Gastrocnemius medialis (tissue), 4 donors: ENCODE measurements around the gene ACSL1.

Experiments used
- POLR2A ChIP-seq, 2 donors: fragments of 450-650 bp; IDR thresholded peaks; one replicate each; pipeline ENCODE4 v1.6.1; 2017; ENCODE audit warnings: antibody characterized with exemption in 2 of 2, mild to moderate bottlenecking in 2 of 2, moderate library complexity in 2 of 2
- TF ChIP-seq, protein P1 (sequence below), 5 experiments: fragments of 450-650 bp in 3 of 5; fragments of 200-600 bp in 2 of 5; sonication (generic) in 2 of 5; IDR thresholded peaks in 4 of 5; conservative IDR thresholded peaks in 1 of 5; 1 replicate in 4 of 5; 2 replicates in 1 of 5; pipeline ENCODE4 v1.5.1; 2016 to 2019; ENCODE audit warnings: antibody characterized with exemption in 5 of 5, mild to moderate bottlenecking in 3 of 5, moderate library complexity in 3 of 5

DNA sequence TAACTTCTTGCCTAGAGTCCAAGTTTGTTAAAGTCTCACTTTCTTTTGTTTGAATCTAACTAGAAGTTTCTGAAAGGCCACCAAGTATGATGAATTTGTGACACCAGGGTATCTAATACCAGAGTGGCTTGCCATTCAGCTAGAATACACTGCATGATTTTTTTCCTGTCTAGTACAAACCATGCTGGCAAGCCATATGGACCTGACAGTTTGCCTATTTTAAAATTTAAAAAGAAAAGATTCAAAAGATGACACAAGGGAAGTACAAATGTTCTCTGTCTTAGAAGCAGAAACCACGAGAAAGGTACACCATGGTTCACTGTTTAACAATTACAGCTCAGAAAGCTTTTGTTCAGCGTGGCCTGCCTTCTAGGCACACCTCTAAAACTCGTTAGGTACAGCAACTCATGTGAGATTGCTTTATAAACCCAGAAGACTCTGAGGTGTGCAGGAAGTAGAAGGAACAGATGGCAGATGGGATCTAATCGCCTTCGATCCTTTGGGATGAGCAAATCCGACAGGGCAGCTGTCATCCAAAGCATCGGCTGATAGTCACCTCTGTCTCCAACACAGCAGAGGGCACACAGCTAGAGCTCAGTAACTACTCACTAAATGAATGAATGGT, 56.5 kb downstream of the ACSL1 start:
- TF ChIP-seq, protein P1, sequence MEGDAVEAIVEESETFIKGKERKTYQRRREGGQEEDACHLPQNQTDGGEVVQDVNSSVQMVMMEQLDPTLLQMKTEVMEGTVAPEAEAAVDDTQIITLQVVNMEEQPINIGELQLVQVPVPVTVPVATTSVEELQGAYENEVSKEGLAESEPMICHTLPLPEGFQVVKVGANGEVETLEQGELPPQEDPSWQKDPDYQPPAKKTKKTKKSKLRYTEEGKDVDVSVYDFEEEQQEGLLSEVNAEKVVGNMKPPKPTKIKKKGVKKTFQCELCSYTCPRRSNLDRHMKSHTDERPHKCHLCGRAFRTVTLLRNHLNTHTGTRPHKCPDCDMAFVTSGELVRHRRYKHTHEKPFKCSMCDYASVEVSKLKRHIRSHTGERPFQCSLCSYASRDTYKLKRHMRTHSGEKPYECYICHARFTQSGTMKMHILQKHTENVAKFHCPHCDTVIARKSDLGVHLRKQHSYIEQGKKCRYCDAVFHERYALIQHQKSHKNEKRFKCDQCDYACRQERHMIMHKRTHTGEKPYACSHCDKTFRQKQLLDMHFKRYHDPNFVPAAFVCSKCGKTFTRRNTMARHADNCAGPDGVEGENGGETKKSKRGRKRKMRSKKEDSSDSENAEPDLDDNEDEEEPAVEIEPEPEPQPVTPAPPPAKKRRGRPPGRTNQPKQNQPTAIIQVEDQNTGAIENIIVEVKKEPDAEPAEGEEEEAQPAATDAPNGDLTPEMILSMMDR (IDR thresholded peaks at IDR 0.05 in 4 of 5, conservative IDR thresholded peaks at IDR 0.05 in 1 of 5): no peak
- no peak for TF ChIP-seq POLR2A (IDR thresholded peaks at IDR 0.05)
